GM13977 (cell line): ENCODE measurements around the gene ESCO1.

ENCODE experiments used
- DNase-seq: peaks from one replicate; pipeline ENCODE4 v3.0.0; 2012; ENCODE audit warnings: low spot score
- CTCF ChIP-seq: IDR thresholded peaks from 2 replicates; pipeline ENCODE4 v1.5.1; 2012; ENCODE audit warnings: mild to moderate bottlenecking, control low read depth; ENCODE audit not compliant: insufficient read depth; ENCODE audit errors: extremely low read depth, missing control alignments
- in situ Hi-C: fragments of 300-500 bp; cut with MboI; formaldehyde crosslinking; loops from one replicate; pipeline ENCODE4 v1.12.0; 2022; ENCODE audit warnings: low sequenced_read_pairs, low pct_unique_long_range_greater_than_20kb, mixed read lengths, inconsistent platforms; ENCODE audit not compliant: unreplicated experiment

ESCO1 gene

GRCh38 chr18:21481739-21482138 is 118.8 kb downstream of the ESCO1 start:
- no peak for DNase-seq
- TF ChIP-seq CTCF: no peak
- in situ Hi-C loops: no loop called here

GRCh38 chr18:21479721-21480120 is 120.8 kb downstream of the ESCO1 start:
- in situ Hi-C loops: no loop called here
- no peak for DNase-seq
- TF ChIP-seq CTCF: no peak
